Measurements from ENCODE around the gene TERT.

- TF ChIP-seq GLIS3 (CRISPR knock-in tag; IDR thresholded peaks at IDR 0.05) (no peak), CSDC2 (CRISPR knock-in tag; IDR thresholded peaks at IDR 0.05) (no peak), CREB5 (CRISPR knock-in tag; IDR thresholded peaks at IDR 0.05; ENCODE audit: low read depth) (no peak), ESRRG (CRISPR knock-in tag; IDR thresholded peaks at IDR 0.05) (no peak), TSHZ2 (CRISPR knock-in tag; IDR thresholded peaks at IDR 0.05) (no peak), RARB (CRISPR knock-in tag; IDR thresholded peaks at IDR 0.05) (no peak), ARNTL (CRISPR knock-in tag; IDR thresholded peaks at IDR 0.05; ENCODE audit: borderline replicate concordance, low read depth) (no peak), CSRNP3 (CRISPR knock-in tag; IDR thresholded peaks at IDR 0.05) (no peak), ZFP3 (CRISPR knock-in tag; IDR thresholded peaks at IDR 0.05) (no peak), OSR1 (CRISPR knock-in tag; IDR thresholded peaks at IDR 0.05) (no peak)
These were observed 72.1 kb downstream of the TERT start for GRCh38 chr5:1222621-1223277.

Data from SK-N-SH treated with all-trans-retinoic acid at 6 μM for 48 hours (cell line).